Body of pancreas (tissue), 4 donors: ENCODE data around the gene PDAP1. TPM values are rescaled to one million over a fixed set of nuclear protein-coding genes. Genes with fewer than 3 reads are reported as not detected.

Experiments used
- ATAC-seq: fragments of 150-250 bp; one replicate; pipeline ENCODE4 v1.9.1; 2016
- DNase-seq, 4 donors: peaks; one replicate each; pipeline ENCODE4 v3.0.0-alpha.2; 2019
- H3K27ac ChIP-seq, 4 donors: fragments of 200-600 bp; sonication (generic); 1 replicate in 3 of 4; 2 replicates in 1 of 4; pipeline versions ENCODE4 v1.5.1 to v1.6.1; 2016 to 2019; ENCODE audit warnings: mild to moderate bottlenecking in 1 of 4, mixed read lengths in 1 of 4, moderate library complexity in 1 of 4
- H3K27me3 ChIP-seq, 2 donors: fragments of 200-600 bp; sonication (generic); one replicate each; pipeline ENCODE4 v1.6.0; 2016; ENCODE audit warnings: mild to moderate bottlenecking in 1 of 2
- H3K36me3 ChIP-seq, 2 donors: fragments of 200-600 bp; sonication (generic); replicated peaks in 1 of 2; 2 replicates each; pipeline ENCODE4 v1.5.1; 2016; ENCODE audit warnings: low read depth in 2 of 2; ENCODE audit not compliant: insufficient read depth in 1 of 2
- H3K4me1 ChIP-seq: fragments of 200-600 bp; sonication (generic); one replicate; pipeline ENCODE4 v1.6.0; 2016
- H3K4me3 ChIP-seq, 2 donors: fragments of 200-600 bp; sonication (generic); 1 replicate in 1 of 2; 2 replicates in 1 of 2; pipeline ENCODE4 v1.5.1; 2016 to 2019
- H3K9me3 ChIP-seq, 3 donors: fragments of 200-600 bp; sonication (generic); 1 replicate in 2 of 3; 2 replicates in 1 of 3; pipeline ENCODE4 v1.5.1; 2016
- POLR2A ChIP-seq, 3 donors: fragments of 450-650 bp; IDR thresholded peaks; one replicate each; pipeline ENCODE4 v1.6.1; 2016; ENCODE audit warnings: antibody characterized with exemption in 3 of 3, mild to moderate bottlenecking in 2 of 3
- WGBS, 2 donors: methylation state at CpG; one replicate each; pipeline ENCODE4 v1.1.5; 2017; 5-methylcytosine and 5-hydroxymethylcytosine counted together
- intact Hi-C: fragments of 100-400 bp; cut with DNase I; formaldehyde crosslinking; loops from one replicate; pipeline ENCODE4 v1.15.1; 2023
- total RNA-seq, 2 donors: library from RNA; depleted of rRNA; stranded (reverse); fragments of >200 nt; gene quantifications; one replicate each; pipeline ENCODE4 v1.1.0, GENCODE V29; 2016
- TF ChIP-seq, protein P1 (sequence below), 7 experiments: fragments of 450-650 bp in 4 of 7; fragments of 200-600 bp in 3 of 7; sonication (generic) in 3 of 7; IDR thresholded peaks; one replicate each; pipeline ENCODE4 v1.5.1; 2016 to 2019; ENCODE audit warnings: antibody characterized with exemption in 7 of 7

The PDAP1 gene
- total RNA-seq, 2 donors from 2014 or later: 22.7 to 52.4 TPM

DNA sequence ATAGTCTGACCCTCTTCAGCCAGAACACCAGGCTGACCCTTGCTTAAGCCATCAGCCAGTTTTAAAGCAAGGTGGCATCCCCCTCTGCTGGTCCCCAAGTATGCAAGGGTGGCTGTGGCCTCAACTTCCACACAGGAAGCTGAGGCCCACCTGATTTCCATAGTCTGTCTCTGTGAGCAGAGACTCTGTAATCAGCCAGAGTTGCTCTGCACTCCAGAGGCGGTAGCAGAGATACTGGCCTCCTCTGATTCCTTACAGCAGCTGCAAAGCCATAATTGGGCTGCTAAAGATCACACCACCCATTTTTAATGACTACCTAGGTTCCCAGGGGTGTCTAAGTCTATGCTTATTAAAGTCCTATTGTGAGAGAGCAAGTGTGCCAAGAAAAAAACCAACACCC lies 1.8 kb downstream of the PDAP1 start:
- Histone ChIP-seq H3K27ac (no peak overlapping the region), H3K4me1 (peaks cover 45% of the 10 kb centered on the region), H3K36me3 (peaks cover 0 to 13% of the 10 kb centered on the region in 2 donors), H3K27me3 (no peaks in the 10 kb centered on the region), H3K9me3 (no peaks in the 10 kb centered on the region), H3K4me3 (no peak overlapping the region)
- intact Hi-C loops: no loop called here
- DNase-seq (no peak), ATAC-seq (no peak)
- TF ChIP-seq, protein P1, sequence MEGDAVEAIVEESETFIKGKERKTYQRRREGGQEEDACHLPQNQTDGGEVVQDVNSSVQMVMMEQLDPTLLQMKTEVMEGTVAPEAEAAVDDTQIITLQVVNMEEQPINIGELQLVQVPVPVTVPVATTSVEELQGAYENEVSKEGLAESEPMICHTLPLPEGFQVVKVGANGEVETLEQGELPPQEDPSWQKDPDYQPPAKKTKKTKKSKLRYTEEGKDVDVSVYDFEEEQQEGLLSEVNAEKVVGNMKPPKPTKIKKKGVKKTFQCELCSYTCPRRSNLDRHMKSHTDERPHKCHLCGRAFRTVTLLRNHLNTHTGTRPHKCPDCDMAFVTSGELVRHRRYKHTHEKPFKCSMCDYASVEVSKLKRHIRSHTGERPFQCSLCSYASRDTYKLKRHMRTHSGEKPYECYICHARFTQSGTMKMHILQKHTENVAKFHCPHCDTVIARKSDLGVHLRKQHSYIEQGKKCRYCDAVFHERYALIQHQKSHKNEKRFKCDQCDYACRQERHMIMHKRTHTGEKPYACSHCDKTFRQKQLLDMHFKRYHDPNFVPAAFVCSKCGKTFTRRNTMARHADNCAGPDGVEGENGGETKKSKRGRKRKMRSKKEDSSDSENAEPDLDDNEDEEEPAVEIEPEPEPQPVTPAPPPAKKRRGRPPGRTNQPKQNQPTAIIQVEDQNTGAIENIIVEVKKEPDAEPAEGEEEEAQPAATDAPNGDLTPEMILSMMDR (IDR thresholded peaks at IDR 0.05): no peak
- no peak for TF ChIP-seq POLR2A (IDR thresholded peaks at IDR 0.05)
- WGBS, 2 donors: 57 to 64% methylated on average over 1 of the region's 1 CpG

DNA sequence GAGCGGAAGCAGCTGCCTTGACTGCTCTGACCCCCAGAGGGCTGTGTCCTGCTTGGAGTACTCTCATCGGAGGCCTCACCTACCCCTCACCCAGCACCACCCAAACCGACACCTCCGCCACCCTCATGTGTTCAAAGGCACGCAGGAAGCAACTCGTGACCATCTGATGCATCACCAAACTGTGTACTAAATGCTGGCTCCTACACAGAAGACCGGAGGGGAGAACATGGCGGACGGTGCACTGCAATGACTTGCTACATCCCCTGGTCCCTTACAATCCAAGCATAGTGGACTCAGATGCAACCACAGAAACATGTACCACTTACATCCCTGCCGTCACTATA lies 3.4 kb downstream of the PDAP1 start:
- Histone ChIP-seq H3K27ac (no peak overlapping the region), H3K9me3 (no peaks in the 10 kb centered on the region), H3K27me3 (no peaks in the 10 kb centered on the region), H3K4me1 (peaks cover 36% of the 10 kb centered on the region), H3K4me3 (no peak overlapping the region), H3K36me3 (peaks cover 0 to 13% of the 10 kb centered on the region in 2 donors)
- no peak for DNase-seq
- 88 to 91% methylated on average over 6 to 10 of the region's 10 CpGs for WGBS, 2 donors
- TF ChIP-seq POLR2A (IDR thresholded peaks at IDR 0.05): no peak
- TF ChIP-seq, protein P1 (IDR thresholded peaks at IDR 0.05): no peak
- ATAC-seq: no peak
- intact Hi-C loops: no loop called here

DNA sequence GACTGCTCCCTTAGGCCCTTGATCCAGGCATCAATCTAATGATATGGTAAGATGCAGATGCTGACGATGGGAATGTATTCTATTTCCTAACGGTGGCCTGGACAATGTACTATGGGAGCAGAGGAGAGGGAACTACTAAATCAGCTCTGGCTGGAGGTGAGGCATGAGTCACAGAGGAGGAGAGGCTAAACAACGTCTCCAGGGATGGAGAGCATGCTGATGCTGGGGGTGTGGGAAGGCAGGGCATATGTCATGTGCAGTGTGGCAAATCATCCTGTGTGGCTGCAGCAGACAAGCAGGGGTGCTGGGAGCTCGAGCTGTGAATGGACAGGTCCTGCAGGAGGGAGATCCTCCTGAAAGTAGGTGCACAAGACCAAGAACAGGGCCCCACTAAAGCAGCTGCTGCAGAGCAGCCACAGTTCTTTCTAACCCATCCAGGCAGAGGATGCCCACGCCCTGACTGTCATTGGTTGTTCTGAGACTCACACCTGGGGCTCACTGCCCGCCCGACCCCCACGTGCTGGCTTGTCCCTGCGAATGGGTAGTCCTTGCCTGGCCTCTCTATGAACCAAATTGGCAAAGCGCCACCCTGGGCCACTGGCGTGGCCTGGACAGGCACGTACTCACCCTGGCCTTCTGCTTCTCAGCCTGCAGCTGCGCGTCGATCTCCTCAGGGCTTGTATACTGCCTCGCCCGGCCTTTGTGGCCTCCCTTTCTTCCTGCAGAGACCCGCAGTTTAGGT lies 4.0 kb downstream of the PDAP1 start:
- Histone ChIP-seq H3K4me1 (peaks cover 33% of the 10 kb centered on the region), H3K27ac (no peak overlapping the region), H3K9me3 (no peaks in the 10 kb centered on the region), H3K27me3 (no peaks in the 10 kb centered on the region), H3K36me3 (peaks cover 0 to 18% of the 10 kb centered on the region in 2 donors), H3K4me3 (no peak overlapping the region)
- TF ChIP-seq, protein P1 (IDR thresholded peaks at IDR 0.05): no peak
- TF ChIP-seq POLR2A (IDR thresholded peaks at IDR 0.05): no peak
- DNase-seq (peak in 1 of 4 donors; percentile 34), ATAC-seq (no peak)
- intact Hi-C loops: no loop called here
- WGBS, 2 donors: 73 to 83% methylated on average over 13 to 18 of the region's 18 CpGs

DNA sequence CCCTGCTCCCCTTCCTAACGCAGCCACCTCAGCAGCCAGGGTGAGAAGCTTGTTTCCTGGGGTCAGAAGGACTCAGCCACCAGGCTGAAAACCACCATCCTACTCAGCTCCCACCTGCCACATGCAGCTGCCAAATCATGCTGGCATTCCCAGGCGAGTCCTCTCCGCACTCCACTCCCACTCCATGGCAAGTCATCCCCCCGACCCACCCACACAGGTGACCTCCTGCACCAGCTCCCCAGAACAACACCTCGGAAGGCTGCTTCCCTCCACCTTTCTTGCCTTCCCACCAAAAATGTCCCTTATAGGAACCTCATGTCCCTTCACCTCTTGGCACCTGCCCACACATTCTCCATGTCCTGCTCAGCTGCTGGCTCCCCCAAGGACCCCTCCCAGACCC lies 4.6 kb downstream of the PDAP1 start:
- Histone ChIP-seq H3K4me1 (peaks cover 33% of the 10 kb centered on the region), H3K36me3 (peaks cover 0 to 18% of the 10 kb centered on the region in 2 donors), H3K27me3 (no peaks in the 10 kb centered on the region), H3K4me3 (no peak overlapping the region), H3K27ac (no peak overlapping the region), H3K9me3 (no peaks in the 10 kb centered on the region)
- intact Hi-C loops: no loop called here
- WGBS, 2 donors: 45 to 69% methylated on average over 5 of the region's 5 CpGs
- DNase-seq: no peak
- TF ChIP-seq POLR2A (IDR thresholded peaks at IDR 0.05): no peak
- TF ChIP-seq, protein P1 (IDR thresholded peaks at IDR 0.05): no peak
- no peak for ATAC-seq

DNA sequence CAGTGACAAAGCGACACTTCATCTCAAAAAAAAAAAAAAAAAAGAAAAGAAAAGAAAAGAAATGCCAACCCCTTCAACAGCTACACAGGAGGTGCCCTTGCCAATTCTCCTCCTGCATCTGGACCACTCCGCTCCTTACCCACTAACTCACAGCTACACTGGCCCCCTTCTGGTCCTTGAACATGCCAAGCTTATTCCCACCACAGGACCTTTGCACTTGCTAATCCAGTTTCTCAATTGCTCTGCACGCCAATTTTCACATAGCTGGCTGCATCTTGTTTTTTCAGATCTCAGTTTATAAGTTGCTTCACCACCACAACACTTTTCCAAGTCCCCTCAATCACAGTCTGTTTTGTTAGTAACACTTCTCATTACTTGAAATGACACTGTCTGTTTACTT lies 5.5 kb downstream of the PDAP1 start:
- H3K4me3 ChIP-seq: no peak overlapping the region
- peaks cover 0 to 18% of the 10 kb centered on the region in 2 donors for H3K36me3 ChIP-seq
- peaks cover 33% of the 10 kb centered on the region for H3K4me1 ChIP-seq
- intact Hi-C loops: no loop called here
- DNase-seq: no peak
- H3K9me3 ChIP-seq: no peaks in the 10 kb centered on the region
- TF ChIP-seq POLR2A (IDR thresholded peaks at IDR 0.05): no peak
- TF ChIP-seq, protein P1 (IDR thresholded peaks at IDR 0.05): no peak
- H3K27me3 ChIP-seq: no peaks in the 10 kb centered on the region
- no peak for ATAC-seq
- no peak overlapping the region for H3K27ac ChIP-seq
- WGBS, 2 donors: 97 to 100% methylated on average over 3 of the region's 3 CpGs
